Measurements from ENCODE around the gene BAIAP2.

The BAIAP2 gene

DNA sequence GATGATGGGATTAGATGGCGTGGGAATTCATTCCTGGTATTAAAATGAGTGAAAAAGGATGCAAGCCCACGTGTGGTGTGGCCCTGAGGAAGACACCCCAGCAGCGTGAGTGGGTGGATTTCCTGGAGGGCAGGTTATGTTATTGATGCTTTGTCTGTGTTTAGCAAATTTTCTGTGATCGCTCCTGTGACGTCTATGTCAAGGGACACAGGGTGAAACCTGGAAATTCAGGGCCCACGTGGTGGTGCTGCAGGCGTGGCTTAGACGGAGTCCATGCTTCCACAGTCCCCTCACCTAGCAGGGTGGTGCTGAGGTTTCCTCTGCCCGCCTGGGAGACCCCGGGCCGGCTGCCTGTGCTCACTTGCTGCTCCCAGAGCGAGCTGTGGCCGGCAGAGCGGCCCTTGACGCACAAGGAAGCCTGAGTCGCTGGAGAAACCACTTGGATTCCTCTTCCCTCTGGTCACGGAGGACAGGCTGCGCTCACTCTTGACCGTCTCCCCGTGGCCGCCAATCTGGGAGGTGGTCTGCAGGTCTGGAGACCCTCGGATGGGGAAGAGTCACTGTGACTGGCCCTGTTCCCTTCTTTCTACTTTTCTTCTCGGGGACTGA, 23.4 kb downstream of the BAIAP2 start:
- H3K36me3 ChIP-seq (ENCODE audit: control insufficient read depth in 5 of 5, insufficient read depth in 5 of 5, low read length in 5 of 5) = peaks cover 0 to 23% (median 5%) of the 10 kb centered on the region in 5 donors
- H3K4me3 ChIP-seq (ENCODE audit: low read depth in 1 of 5, low read length in 5 of 5) = no peak overlapping the region
- H3K9ac ChIP-seq (ENCODE audit: low read length in 5 of 5) = no peak overlapping the region
- peaks cover 0 to 12% (median 9%) of the 10 kb centered on the region in 5 donors for H3K4me1 ChIP-seq (ENCODE audit: control insufficient read depth in 5 of 5, insufficient read depth in 5 of 5, low read length in 5 of 5)
- no peaks in the 10 kb centered on the region for H3K27me3 ChIP-seq (ENCODE audit: control insufficient read depth in 5 of 5, insufficient read depth in 4 of 5, low read length in 5 of 5)
- no peaks in the 10 kb centered on the region for H3K9me3 ChIP-seq (ENCODE audit: control insufficient read depth in 5 of 5, low read length in 5 of 5)
- H3K27ac ChIP-seq (ENCODE audit: low read depth, low read length) = no peak overlapping the region

DNA sequence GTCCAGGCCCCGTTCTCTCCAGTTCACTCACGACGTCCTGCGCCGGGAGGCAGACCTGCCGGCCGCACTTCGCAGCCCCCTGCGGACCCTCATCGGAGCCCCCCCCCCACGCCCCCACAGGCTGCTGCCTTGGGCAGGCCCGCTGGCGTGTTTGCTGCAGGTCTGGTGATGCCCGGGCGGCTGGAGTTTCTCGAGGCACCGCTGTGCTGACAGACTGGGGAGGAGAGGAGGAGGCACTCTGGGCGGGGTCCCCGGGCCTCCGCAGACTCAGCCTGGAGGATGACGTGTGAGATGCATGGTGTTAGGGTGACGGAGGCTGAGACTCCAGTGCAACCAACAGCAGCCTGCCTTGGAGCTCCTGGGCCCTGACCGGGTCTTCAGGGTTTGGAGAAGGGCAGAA, 24.1 kb downstream of the BAIAP2 start:
- peaks cover 0 to 23% (median 5%) of the 10 kb centered on the region in 5 donors for H3K36me3 ChIP-seq (ENCODE audit: control insufficient read depth in 5 of 5, insufficient read depth in 5 of 5, low read length in 5 of 5)

DNA sequence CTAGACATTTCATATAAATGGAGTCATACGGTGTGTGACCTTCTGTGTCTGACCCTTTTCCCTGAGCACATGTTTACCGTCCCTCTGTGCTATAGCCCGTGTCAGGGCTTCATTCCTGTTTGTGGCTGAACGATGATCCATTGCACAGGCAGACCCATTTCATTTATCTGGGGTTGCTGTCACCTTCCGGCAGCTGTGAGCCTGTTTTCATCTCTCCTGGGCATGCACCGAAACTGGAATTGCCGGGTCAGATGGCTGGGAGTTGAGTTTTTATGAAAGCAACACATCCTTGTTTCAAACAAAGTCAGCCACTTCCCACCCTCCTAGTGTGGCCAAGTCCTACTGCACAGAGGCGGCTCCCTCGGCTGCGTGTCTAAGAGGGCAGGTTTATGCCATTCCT, 25.5 kb downstream of the BAIAP2 start:
- Histone ChIP-seq H3K4me3 (ENCODE audit: low read depth in 1 of 5, low read length in 5 of 5) (no peak overlapping the region), H3K36me3 (ENCODE audit: control insufficient read depth in 5 of 5, insufficient read depth in 5 of 5, low read length in 5 of 5) (peaks cover 0 to 14% (median 5%) of the 10 kb centered on the region in 5 donors), H3K4me1 (ENCODE audit: control insufficient read depth in 5 of 5, insufficient read depth in 5 of 5, low read length in 5 of 5) (peaks cover 0 to 23% (median 9%) of the 10 kb centered on the region in 5 donors), H3K9me3 (ENCODE audit: control insufficient read depth in 5 of 5, low read length in 5 of 5) (no peaks in the 10 kb centered on the region), H3K9ac (ENCODE audit: low read length in 5 of 5) (no peak overlapping the region), H3K27ac (ENCODE audit: low read depth, low read length) (no peak overlapping the region), H3K27me3 (ENCODE audit: control insufficient read depth in 5 of 5, insufficient read depth in 4 of 5, low read length in 5 of 5) (peaks cover 0 to 4% (median 0%) of the 10 kb centered on the region in 5 donors)

More for the DNA sequence above, 24.1 kb downstream of the BAIAP2 start:
- Histone ChIP-seq H3K27me3 (ENCODE audit: control insufficient read depth in 5 of 5, insufficient read depth in 4 of 5, low read length in 5 of 5) (no peaks in the 10 kb centered on the region), H3K4me1 (ENCODE audit: control insufficient read depth in 5 of 5, insufficient read depth in 5 of 5, low read length in 5 of 5) (peaks cover 0 to 13% (median 9%) of the 10 kb centered on the region in 5 donors), H3K9ac (ENCODE audit: low read length in 5 of 5) (no peak overlapping the region), H3K27ac (ENCODE audit: low read depth, low read length) (no peak overlapping the region), H3K9me3 (ENCODE audit: control insufficient read depth in 5 of 5, low read length in 5 of 5) (no peaks in the 10 kb centered on the region), H3K4me3 (ENCODE audit: low read depth in 1 of 5, low read length in 5 of 5) (no peak overlapping the region)

DNA sequence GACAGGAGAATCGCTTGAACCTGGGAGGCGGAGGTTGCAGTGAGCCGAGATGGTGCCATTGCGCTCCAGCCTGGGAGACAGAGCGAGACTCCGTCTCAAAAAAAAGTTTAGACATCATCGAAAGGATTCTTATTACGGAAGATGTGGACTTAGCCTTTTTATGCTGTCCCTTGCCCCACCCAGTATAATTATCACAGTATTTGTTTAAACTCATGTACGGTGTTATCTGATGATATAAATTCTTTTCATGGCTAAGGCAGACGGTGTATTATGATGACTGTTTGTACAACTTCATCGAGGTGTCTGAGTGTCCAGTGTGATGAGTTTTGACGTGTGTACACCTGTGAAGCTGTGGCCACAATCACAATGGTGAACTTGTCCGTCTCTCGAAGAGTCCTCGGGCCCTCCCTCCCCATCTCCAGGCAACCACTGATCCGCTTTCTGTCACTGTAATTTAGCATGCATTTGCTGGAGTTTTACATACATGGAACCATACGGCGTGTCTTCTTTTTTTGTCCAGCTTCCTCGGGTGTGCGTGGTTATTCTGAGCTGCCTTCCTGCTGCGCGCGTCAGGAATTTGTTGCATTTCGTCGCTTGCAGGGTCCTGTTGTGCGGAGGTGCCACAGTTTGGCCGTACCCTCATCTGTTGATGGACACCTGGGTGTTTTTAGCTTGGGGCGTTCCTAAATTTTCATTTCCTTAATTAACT, 26.2 kb downstream of the BAIAP2 start:
- Histone ChIP-seq H3K4me1 (ENCODE audit: control insufficient read depth in 5 of 5, insufficient read depth in 5 of 5, low read length in 5 of 5) (peaks cover 0 to 23% (median 9%) of the 10 kb centered on the region in 5 donors), H3K4me3 (ENCODE audit: low read depth in 1 of 5, low read length in 5 of 5) (no peak overlapping the region), H3K27me3 (ENCODE audit: control insufficient read depth in 5 of 5, insufficient read depth in 4 of 5, low read length in 5 of 5) (peaks cover 0 to 4% (median 0%) of the 10 kb centered on the region in 5 donors), H3K36me3 (ENCODE audit: control insufficient read depth in 5 of 5, insufficient read depth in 5 of 5, low read length in 5 of 5) (peaks cover 0 to 14% (median 5%) of the 10 kb centered on the region in 5 donors), H3K27ac (ENCODE audit: low read depth, low read length) (no peak overlapping the region), H3K9ac (ENCODE audit: low read length in 5 of 5) (no peak overlapping the region), H3K9me3 (ENCODE audit: control insufficient read depth in 5 of 5, low read length in 5 of 5) (no peaks in the 10 kb centered on the region)

DNA sequence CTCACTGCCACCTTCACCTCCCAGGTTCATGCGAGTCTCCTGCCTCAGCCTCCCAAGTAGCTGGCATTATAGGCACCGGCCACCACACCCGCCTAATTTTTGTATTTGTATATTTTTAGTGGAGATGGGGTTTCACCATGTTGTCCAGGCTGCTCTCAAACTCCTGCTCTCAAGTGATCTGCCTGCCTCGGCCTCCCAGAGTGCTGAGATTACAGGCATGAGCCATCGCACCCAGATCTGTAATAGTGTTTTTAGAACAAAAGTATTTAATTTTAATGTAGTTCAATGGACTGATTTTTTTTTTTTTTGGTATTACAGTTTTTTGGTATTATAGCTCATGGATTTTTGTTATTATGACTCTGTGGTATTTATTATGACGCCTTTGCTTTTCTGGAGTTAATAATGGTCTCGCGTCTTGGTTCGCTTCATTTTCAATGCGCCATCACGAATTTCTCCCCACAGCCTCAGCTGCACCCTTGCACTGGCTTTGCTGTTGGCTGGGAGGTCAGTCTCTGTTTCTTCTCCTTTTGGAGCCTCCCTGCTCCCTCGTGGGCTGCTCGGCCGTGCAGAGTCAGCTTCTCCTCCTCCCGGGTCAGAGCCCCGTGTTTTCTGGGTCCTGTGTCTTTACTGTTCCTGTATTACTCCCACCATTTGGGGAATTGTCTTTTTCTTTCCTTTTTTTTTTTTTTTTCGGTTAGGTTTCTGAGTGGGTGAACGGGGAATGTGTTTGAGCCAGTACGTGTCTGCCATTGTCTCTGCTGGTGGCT, 27.2 kb downstream of the BAIAP2 start:
- Histone ChIP-seq H3K27me3 (ENCODE audit: control insufficient read depth in 5 of 5, insufficient read depth in 4 of 5, low read length in 5 of 5) (peaks cover 0 to 5% (median 4%) of the 10 kb centered on the region in 5 donors), H3K9me3 (ENCODE audit: control insufficient read depth in 5 of 5, low read length in 5 of 5) (no peaks in the 10 kb centered on the region), H3K27ac (ENCODE audit: low read depth, low read length) (no peak overlapping the region), H3K4me3 (ENCODE audit: low read depth in 1 of 5, low read length in 5 of 5) (no peak overlapping the region), H3K36me3 (ENCODE audit: control insufficient read depth in 5 of 5, insufficient read depth in 5 of 5, low read length in 5 of 5) (peaks cover 0 to 14% (median 5%) of the 10 kb centered on the region in 5 donors), H3K9ac (ENCODE audit: low read length in 5 of 5) (no peak overlapping the region), H3K4me1 (ENCODE audit: control insufficient read depth in 5 of 5, insufficient read depth in 5 of 5, low read length in 5 of 5) (peaks cover 0 to 18% (median 5%) of the 10 kb centered on the region in 5 donors)

DNA sequence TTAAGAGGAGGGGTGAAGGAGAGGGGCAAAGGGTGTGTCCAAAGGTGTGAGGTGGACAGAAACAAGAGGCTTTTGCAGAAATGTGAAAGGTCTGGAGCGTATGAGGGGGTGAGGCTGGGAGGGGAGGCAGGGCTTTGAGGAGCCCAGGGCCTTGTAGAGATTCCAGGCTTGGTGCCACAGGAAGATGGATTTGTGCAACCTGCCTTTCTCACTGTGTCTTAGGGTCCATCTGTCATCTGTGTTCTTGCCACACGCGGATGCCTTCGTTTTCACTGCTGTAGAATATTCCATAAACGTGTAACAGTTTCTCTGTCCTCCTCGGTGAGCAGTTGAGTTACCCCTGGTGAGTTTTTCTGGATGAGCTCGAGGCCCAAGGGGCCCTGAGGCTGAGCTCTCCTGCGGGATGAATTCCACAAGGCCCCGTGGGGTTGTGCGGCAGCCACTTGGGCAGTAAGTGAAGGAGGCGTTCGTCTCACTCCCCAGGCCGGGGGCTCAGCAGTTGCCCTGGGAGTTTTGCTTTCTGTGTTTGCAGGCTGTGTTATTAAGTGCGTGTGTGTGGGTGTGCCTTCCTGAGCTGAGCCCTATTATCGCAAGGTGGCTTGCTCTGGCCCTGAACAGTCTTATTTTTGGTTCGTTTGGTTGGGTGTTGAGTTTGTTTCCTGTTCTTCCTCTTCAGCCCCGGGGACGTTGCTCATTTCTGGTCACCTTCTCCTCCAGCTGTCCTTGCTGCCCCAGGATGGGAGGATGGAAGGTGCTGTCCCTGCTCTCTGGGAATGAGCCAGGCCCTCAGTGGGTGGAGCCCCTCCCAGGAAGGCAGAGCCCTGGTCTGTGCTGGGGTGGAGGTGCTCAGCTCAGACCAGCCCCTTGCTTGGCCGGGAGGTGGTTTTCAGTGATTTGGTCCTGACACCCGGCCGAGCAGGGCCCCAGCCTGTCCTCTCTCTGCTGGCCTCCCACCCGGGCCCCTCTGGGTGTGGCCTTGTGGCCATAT, 28.4 kb downstream of the BAIAP2 start:
- peaks cover 0 to 13% (median 0%) of the 10 kb centered on the region in 5 donors for H3K4me1 ChIP-seq (ENCODE audit: control insufficient read depth in 5 of 5, insufficient read depth in 5 of 5, low read length in 5 of 5)
- H3K36me3 ChIP-seq (ENCODE audit: control insufficient read depth in 5 of 5, insufficient read depth in 5 of 5, low read length in 5 of 5) = peaks cover 0 to 9% (median 2%) of the 10 kb centered on the region in 5 donors
- peaks cover 0 to 7% (median 4%) of the 10 kb centered on the region in 5 donors for H3K27me3 ChIP-seq (ENCODE audit: control insufficient read depth in 5 of 5, insufficient read depth in 4 of 5, low read length in 5 of 5)
- H3K9ac ChIP-seq (ENCODE audit: low read length in 5 of 5) = no peak overlapping the region
- no peaks in the 10 kb centered on the region for H3K9me3 ChIP-seq (ENCODE audit: control insufficient read depth in 5 of 5, low read length in 5 of 5)
- H3K4me3 ChIP-seq (ENCODE audit: low read depth in 1 of 5, low read length in 5 of 5) = no peak overlapping the region
- no peak overlapping the region for H3K27ac ChIP-seq (ENCODE audit: low read depth, low read length)

DNA sequence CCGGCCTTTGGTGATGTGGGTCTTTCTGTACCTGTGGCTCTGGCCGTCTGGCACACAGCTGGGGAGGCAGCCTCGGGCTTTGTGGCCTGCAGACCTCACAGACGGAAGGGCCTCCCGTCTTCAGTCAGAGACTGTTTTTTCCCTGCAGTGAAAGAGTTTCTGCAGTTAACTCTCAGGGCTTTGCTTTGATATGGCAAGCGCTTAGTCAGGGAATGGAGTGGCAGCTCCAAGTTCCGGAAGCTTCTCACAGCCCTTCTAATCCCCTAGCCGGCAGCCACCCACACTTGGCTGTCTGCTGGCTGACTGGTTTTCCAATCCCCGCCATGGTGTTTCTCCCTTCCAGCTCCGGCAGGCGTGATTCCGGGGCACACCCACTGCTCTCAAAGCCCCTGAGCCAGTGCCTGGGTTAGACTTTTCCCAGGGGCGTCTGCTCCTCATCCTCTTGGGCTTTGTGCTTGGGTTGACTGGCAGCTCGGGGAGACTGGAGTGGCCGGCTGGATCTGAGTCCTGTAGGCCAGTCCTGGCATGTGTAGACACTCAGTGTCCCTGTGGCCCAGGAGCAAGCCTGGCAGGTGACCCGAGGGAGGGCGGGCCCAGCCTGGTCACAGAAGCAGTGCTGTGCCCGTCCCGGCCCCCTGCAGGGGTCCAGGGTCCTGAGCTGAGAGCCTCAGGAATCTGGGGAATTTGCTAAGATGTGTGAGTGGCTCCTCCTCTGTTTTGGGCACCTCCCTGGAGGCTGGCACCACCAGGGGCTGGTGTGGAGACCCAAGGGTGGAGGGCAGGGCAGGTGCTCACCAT, 29.9 kb downstream of the BAIAP2 start:
- Histone ChIP-seq H3K36me3 (ENCODE audit: control insufficient read depth in 5 of 5, insufficient read depth in 5 of 5, low read length in 5 of 5) (peaks cover 0 to 5% (median 2%) of the 10 kb centered on the region in 5 donors), H3K27me3 (ENCODE audit: control insufficient read depth in 5 of 5, insufficient read depth in 4 of 5, low read length in 5 of 5) (peaks cover 0 to 7% (median 4%) of the 10 kb centered on the region in 5 donors), H3K9ac (ENCODE audit: low read length in 5 of 5) (no peak overlapping the region), H3K4me3 (ENCODE audit: low read depth in 1 of 5, low read length in 5 of 5) (no peak overlapping the region), H3K9me3 (ENCODE audit: control insufficient read depth in 5 of 5, low read length in 5 of 5) (no peaks in the 10 kb centered on the region), H3K27ac (ENCODE audit: low read depth, low read length) (no peak overlapping the region), H3K4me1 (ENCODE audit: control insufficient read depth in 5 of 5, insufficient read depth in 5 of 5, low read length in 5 of 5) (peaks cover 0 to 13% (median 0%) of the 10 kb centered on the region in 5 donors)

DNA sequence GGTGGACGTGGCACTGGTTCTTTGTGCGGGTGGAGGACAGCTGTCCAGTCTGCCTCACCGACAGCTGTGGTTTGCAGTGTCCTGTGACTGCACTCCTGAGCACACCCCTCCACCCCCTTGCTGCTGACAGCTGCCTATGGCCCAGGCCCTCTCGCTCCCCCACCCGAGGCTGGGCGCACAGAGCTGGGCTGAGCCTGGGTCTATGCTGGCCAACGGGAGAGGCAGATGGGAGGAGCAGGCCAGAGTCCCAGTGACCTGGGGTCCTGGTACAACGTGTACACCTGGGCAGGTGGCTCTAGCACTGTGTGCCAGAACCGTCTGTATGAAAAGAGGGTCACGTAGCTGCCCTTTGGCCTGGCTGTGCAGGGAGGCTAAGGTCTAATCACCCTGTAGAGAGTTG, 30.5 kb downstream of the BAIAP2 start:
- Histone ChIP-seq H3K27ac (ENCODE audit: low read depth, low read length) (no peak overlapping the region), H3K9ac (ENCODE audit: low read length in 5 of 5) (no peak overlapping the region), H3K9me3 (ENCODE audit: control insufficient read depth in 5 of 5, low read length in 5 of 5) (no peaks in the 10 kb centered on the region), H3K4me1 (ENCODE audit: control insufficient read depth in 5 of 5, insufficient read depth in 5 of 5, low read length in 5 of 5) (peaks cover 0 to 13% (median 0%) of the 10 kb centered on the region in 5 donors), H3K27me3 (ENCODE audit: control insufficient read depth in 5 of 5, insufficient read depth in 4 of 5, low read length in 5 of 5) (peaks cover 0 to 7% (median 4%) of the 10 kb centered on the region in 5 donors), H3K4me3 (ENCODE audit: low read depth in 1 of 5, low read length in 5 of 5) (no peak overlapping the region), H3K36me3 (ENCODE audit: control insufficient read depth in 5 of 5, insufficient read depth in 5 of 5, low read length in 5 of 5) (peaks cover 0 to 5% (median 1%) of the 10 kb centered on the region in 5 donors)
